MM.1S (cell line): ENCODE data around the gene SOAT1.

Source experiments
- CTCF ChIP-seq: fragments of 300-600 bp; sonication (generic); IDR thresholded peaks from 2 replicates; pipeline ENCODE4 v1.5.1; 2016; ENCODE audit warnings: antibody characterized with exemption, low read length, mixed read lengths
- EZH2 ChIP-seq: fragments of 300-600 bp; sonication (generic); optimal IDR thresholded peaks from 2 replicates; pipeline ENCODE3; 2017; ENCODE audit warnings: low read depth, mild to moderate bottlenecking, antibody characterized with exemption, low read length, mixed read lengths
- EZH2phosphoT487 ChIP-seq: fragments of 300-600 bp; sonication (generic); IDR thresholded peaks from 2 replicates; pipeline ENCODE4 v1.6.1; 2018; ENCODE audit warnings: antibody characterized with exemption, low read length

- TF ChIP-seq CTCF (no peak), EZH2 (no peak), EZH2phosphoT487 (no peak)
These were observed 45.7 kb upstream of the SOAT1 start for GRCh38 chr1:179247923-179248322.
